Hair follicle dermal papilla cell (primary cell): ENCODE results near the gene LRRC66. TPM values are rescaled to one million over a fixed set of nuclear protein-coding genes. Genes with fewer than 3 reads are reported as not detected.

ENCODE experiments used
- small RNA-seq: library from RNA; depleted of rRNA; stranded (forward); fragments of <200 nt; gene quantifications from one replicate; pipeline ENCODE3, GENCODE V24; 2012
- total RNA-seq: library from RNA; depleted of rRNA; stranded (reverse); fragments of >200 nt; gene quantifications from 2 replicates; pipeline ENCODE4 v1.2.3, GENCODE V29; 2012

LRRC66 gene
- total RNA-seq, result 0.36 and 0.49 TPM in 2 replicates

GRCh38 chr4:52019936-52020657 lies at the start of gene LRRC66:
Gene LRRC66 (minus strand): TSS chr4:52020363. CDS start chr4:52017613, 2,750 bp downstream.

GRCh38 chr4:52051213-52051614 lies 31.1 kb upstream of the LRRC66 start, which contains the start of gene SPATA18:
Gene SPATA18 (plus strand): TSS chr4:52051304. CDS start chr4:52051705, 401 bp downstream.

GRCh38 chr4:52038103-52038912 lies 18.1 kb upstream of the LRRC66 start, which contains the start of gene SGCB:
Gene SGCB (minus strand): TSS chr4:52038299. CDS start chr4:52038259, 40 bp downstream.

Small RNA genes lying within 50 kb of the gene (small RNA-seq; reads per million reads assigned to genes)
- gene AC104784.1, result not detected

Other genes with a start within 250 kb of the LRRC66 start
- 36.9 and 44.0 TPM in 2 replicates for gene DCUN1D4, start 177.2 kb downstream of the LRRC66 start, total RNA-seq
- gene SGCB, start 17.9 kb upstream of the LRRC66 start, total RNA-seq, result 37.5 and 38.7 TPM in 2 replicates
- gene SPATA18, start 30.9 kb upstream of the LRRC66 start, total RNA-seq, result 25.2 and 27.3 TPM in 2 replicates